Activated CD8-positive, alpha-beta memory T cell treated with anti-CD3 and anti-CD28 coated beads for 4 hours (primary cell): ENCODE data around the gene MAPRE2.

Experiments
- DNase-seq, 2 donors: peaks; one replicate each; pipeline ENCODE4 v3.0.0-alpha.2; 2020; ENCODE audit warnings: low read depth in 2 of 2

MAPRE2 gene

GRCh38 chr18:35062408-35062807, 21.2 kb downstream of the MAPRE2 start:
- no peak for DNase-seq

- DNase-seq = no peak
These were observed 22.9 kb downstream of the MAPRE2 start for GRCh38 chr18:35063875-35064690.

GRCh38 chr18:35067454-35067853, 26.2 kb downstream of the MAPRE2 start:
- DNase-seq = no peak

GRCh38 chr18:35071819-35072247, 30.6 kb downstream of the MAPRE2 start:
- DNase-seq = no peak

- DNase-seq = no peak
These were observed 31.4 kb downstream of the MAPRE2 start for GRCh38 chr18:35072616-35073015.

GRCh38 chr18:35073186-35074105, 32.2 kb downstream of the MAPRE2 start:
- DNase-seq = no peak

- no peak for DNase-seq
These were observed 33.4 kb downstream of the MAPRE2 start for GRCh38 chr18:35074581-35074980.

GRCh38 chr18:35075132-35075531, 33.9 kb downstream of the MAPRE2 start:
- DNase-seq = no peak

- no peak for DNase-seq
These were observed 35.1 kb downstream of the MAPRE2 start for GRCh38 chr18:35076135-35076924.

GRCh38 chr18:35077937-35078336, 36.7 kb downstream of the MAPRE2 start:
- no peak for DNase-seq

- DNase-seq = no peak
These were observed 38.8 kb downstream of the MAPRE2 start for GRCh38 chr18:35080058-35080457.

GRCh38 chr18:35083174-35083712, 42.0 kb downstream of the MAPRE2 start:
- no peak for DNase-seq

- DNase-seq = no peak
These were observed 43.6 kb downstream of the MAPRE2 start for GRCh38 chr18:35084494-35085449.

- DNase-seq = no peak
These were observed 44.5 kb downstream of the MAPRE2 start for GRCh38 chr18:35085450-35086380.

GRCh38 chr18:35086704-35087103, 45.5 kb downstream of the MAPRE2 start:
- no peak for DNase-seq

- no peak for DNase-seq
These were observed 46.5 kb downstream of the MAPRE2 start for GRCh38 chr18:35087726-35088125.

- DNase-seq = no peak
These were observed 47.7 kb downstream of the MAPRE2 start for GRCh38 chr18:35088921-35089320.

GRCh38 chr18:35089382-35089781, 48.2 kb downstream of the MAPRE2 start:
- no peak for DNase-seq

GRCh38 chr18:35089891-35090550, 48.8 kb downstream of the MAPRE2 start:
- DNase-seq = no peak
